ENCODE results near the gene MDM2. TPM values are rescaled to one million over a fixed set of nuclear protein-coding genes. Genes with fewer than 3 reads are reported as not detected.

Gene MDM2
- total and polyA plus RNA-seq, 2 of the 13 experiments (the other 11 are each of a cell fraction or from before 2014, with no cell fraction given) = 29.3 to 314 TPM

DNA sequence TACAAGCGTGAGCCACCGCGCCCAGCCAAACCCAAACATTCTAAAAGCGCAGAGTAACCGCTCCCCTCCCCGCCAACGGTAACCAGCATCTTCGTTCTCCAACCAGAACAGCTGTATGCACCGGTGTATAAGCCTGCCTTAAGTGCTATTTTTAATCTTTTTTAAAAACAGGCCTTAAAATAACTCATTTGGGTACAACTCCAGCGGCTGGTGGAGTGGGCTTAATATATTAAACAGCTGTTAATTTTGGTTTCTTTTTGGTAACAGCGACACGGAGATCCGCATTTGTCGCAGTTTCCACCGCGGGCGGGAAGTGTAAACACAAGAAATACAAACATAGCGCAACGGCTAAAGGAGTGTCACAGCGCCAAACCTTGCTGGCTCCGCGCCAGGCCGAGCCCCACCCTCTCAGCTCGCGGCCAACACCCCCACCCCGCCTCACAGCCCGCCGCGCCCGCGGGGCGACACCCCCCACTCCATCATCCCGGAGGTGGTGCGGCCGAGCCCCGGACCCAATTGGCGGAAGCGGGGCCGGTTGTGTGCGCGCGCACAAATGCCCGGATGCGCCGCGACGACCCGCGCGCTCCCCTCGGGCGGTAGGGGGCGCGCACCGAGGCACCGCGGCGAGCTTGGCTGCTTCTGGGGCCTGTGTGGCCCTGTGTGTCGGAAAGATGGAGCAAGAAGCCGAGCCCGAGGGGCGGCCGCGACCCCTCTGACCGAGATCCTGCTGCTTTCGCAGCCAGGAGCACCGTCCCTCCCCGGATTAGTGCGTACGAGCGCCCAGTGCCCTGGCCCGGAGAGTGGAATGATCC lies at the start of gene MDM2 (continued):
- no peak for TF ChIP-seq ZNF30 (CRISPR knock-in tag; IDR thresholded peaks at IDR 0.05)
- no peak for TF ChIP-seq ATF7 (IDR thresholded peaks at IDR 0.05)
- no peak for TF ChIP-seq ATF7 (CRISPR knock-in tag; IDR thresholded peaks at IDR 0.05)
- TF ChIP-seq ZNF776 (CRISPR knock-in tag; IDR thresholded peaks at IDR 0.05) = peak; percentile 56; the same call in 1 of the 2 replicates
- TF ChIP-seq ZNF891 (CRISPR knock-in tag; IDR thresholded peaks at IDR 0.05) = peak; percentile 41
- TF ChIP-seq, protein P1, sequence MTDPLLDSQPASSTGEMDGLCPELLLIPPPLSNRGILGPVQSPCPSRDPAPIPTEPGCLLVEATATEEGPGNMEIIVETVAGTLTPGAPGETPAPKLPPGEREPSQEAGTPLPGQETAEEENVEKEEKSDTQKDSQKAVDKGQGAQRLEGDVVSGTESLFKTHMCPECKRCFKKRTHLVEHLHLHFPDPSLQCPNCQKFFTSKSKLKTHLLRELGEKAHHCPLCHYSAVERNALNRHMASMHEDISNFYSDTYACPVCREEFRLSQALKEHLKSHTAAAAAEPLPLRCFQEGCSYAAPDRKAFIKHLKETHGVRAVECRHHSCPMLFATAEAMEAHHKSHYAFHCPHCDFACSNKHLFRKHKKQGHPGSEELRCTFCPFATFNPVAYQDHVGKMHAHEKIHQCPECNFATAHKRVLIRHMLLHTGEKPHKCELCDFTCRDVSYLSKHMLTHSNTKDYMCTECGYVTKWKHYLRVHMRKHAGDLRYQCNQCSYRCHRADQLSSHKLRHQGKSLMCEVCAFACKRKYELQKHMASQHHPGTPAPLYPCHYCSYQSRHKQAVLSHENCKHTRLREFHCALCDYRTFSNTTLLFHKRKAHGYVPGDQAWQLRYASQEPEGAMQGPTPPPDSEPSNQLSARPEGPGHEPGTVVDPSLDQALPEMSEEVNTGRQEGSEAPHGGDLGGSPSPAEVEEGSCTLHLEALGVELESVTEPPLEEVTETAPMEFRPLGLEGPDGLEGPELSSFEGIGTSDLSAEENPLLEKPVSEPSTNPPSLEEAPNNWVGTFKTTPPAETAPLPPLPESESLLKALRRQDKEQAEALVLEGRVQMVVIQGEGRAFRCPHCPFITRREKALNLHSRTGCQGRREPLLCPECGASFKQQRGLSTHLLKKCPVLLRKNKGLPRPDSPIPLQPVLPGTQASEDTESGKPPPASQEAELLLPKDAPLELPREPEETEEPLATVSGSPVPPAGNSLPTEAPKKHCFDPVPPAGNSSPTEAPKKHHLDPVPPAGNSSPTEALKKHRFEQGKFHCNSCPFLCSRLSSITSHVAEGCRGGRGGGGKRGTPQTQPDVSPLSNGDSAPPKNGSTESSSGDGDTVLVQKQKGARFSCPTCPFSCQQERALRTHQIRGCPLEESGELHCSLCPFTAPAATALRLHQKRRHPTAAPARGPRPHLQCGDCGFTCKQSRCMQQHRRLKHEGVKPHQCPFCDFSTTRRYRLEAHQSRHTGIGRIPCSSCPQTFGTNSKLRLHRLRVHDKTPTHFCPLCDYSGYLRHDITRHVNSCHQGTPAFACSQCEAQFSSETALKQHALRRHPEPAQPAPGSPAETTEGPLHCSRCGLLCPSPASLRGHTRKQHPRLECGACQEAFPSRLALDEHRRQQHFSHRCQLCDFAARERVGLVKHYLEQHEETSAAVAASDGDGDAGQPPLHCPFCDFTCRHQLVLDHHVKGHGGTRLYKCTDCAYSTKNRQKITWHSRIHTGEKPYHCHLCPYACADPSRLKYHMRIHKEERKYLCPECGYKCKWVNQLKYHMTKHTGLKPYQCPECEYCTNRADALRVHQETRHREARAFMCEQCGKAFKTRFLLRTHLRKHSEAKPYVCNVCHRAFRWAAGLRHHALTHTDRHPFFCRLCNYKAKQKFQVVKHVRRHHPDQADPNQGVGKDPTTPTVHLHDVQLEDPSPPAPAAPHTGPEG (CRISPR knock-in tag; IDR thresholded peaks at IDR 0.05) = peak; percentile 89; the same call in 1 of the 2 replicates
- TF ChIP-seq REPIN1 (CRISPR knock-in tag; IDR thresholded peaks at IDR 0.05; ENCODE audit: borderline replicate concordance, low read depth) = peak; percentile 83
- TF ChIP-seq FLYWCH1 (CRISPR knock-in tag; IDR thresholded peaks at IDR 0.05) = no peak
- peak; percentile 68 for TF ChIP-seq MYC (CRISPR knock-in tag; IDR thresholded peaks at IDR 0.05; ENCODE audit: borderline replicate concordance)
- TF ChIP-seq, protein P2, sequence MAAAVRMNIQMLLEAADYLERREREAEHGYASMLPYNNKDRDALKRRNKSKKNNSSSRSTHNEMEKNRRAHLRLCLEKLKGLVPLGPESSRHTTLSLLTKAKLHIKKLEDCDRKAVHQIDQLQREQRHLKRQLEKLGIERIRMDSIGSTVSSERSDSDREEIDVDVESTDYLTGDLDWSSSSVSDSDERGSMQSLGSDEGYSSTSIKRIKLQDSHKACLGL (CRISPR knock-in tag; IDR thresholded peaks at IDR 0.05) = peak; percentile 74
- peak; percentile 48; the same call in 1 of the 2 replicates for TF ChIP-seq CREM (IDR thresholded peaks at IDR 0.05)
- no peak for TF ChIP-seq CREM (CRISPR knock-in tag; IDR thresholded peaks at IDR 0.05)
- TF ChIP-seq, protein P3, sequence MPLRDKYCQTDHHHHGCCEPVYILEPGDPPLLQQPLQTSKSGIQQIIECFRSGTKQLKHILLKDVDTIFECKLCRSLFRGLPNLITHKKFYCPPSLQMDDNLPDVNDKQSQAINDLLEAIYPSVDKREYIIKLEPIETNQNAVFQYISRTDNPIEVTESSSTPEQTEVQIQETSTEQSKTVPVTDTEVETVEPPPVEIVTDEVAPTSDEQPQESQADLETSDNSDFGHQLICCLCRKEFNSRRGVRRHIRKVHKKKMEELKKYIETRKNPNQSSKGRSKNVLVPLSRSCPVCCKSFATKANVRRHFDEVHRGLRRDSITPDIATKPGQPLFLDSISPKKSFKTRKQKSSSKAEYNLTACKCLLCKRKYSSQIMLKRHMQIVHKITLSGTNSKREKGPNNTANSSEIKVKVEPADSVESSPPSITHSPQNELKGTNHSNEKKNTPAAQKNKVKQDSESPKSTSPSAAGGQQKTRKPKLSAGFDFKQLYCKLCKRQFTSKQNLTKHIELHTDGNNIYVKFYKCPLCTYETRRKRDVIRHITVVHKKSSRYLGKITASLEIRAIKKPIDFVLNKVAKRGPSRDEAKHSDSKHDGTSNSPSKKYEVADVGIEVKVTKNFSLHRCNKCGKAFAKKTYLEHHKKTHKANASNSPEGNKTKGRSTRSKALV (CRISPR knock-in tag; IDR thresholded peaks at IDR 0.05) = 0 out of 2 replicates have a peak, but pooled peaks have one; percentile 65
- peak; percentile 80 for TF ChIP-seq ZMYM4 (CRISPR knock-in tag; IDR thresholded peaks at IDR 0.05)
- TF ChIP-seq XRCC5 (optimal IDR thresholded peaks at IDR 0.05; ENCODE audit: low read length) = peak; percentile 62
- TF ChIP-seq ZNF775 (CRISPR knock-in tag; IDR thresholded peaks at IDR 0.05; ENCODE audit: borderline replicate concordance) = no peak
- TF ChIP-seq SETDB1 (CRISPR knock-in tag; IDR thresholded peaks at IDR 0.05; ENCODE audit: borderline replicate concordance) = no peak
- peak; percentile 68; the same call in 1 of the 2 replicates for TF ChIP-seq ZNF205 (CRISPR knock-in tag; IDR thresholded peaks at IDR 0.05)
- peak; percentile 61; the same call in 1 of the 2 replicates for TF ChIP-seq PAX8 (CRISPR knock-in tag; IDR thresholded peaks at IDR 0.05; ENCODE audit: borderline replicate concordance)
- TF ChIP-seq ZNF232 (CRISPR knock-in tag; IDR thresholded peaks at IDR 0.05; ENCODE audit: borderline replicate concordance) = no peak; the same call in 1 of the 2 replicates

All from HepG2 (cell line).